Colon (tissue), 2 donors: ENCODE data around the gene MORN1.

Experiments used
- FAIRE-seq: peaks from 2 replicates; lab custom pipeline; 2012; peaks lifted over from hg19 to GRCh38; lab: Jason Lieb, UNC
- donor health status: control.
- donor health status: control.

The MORN1 gene

DNA sequence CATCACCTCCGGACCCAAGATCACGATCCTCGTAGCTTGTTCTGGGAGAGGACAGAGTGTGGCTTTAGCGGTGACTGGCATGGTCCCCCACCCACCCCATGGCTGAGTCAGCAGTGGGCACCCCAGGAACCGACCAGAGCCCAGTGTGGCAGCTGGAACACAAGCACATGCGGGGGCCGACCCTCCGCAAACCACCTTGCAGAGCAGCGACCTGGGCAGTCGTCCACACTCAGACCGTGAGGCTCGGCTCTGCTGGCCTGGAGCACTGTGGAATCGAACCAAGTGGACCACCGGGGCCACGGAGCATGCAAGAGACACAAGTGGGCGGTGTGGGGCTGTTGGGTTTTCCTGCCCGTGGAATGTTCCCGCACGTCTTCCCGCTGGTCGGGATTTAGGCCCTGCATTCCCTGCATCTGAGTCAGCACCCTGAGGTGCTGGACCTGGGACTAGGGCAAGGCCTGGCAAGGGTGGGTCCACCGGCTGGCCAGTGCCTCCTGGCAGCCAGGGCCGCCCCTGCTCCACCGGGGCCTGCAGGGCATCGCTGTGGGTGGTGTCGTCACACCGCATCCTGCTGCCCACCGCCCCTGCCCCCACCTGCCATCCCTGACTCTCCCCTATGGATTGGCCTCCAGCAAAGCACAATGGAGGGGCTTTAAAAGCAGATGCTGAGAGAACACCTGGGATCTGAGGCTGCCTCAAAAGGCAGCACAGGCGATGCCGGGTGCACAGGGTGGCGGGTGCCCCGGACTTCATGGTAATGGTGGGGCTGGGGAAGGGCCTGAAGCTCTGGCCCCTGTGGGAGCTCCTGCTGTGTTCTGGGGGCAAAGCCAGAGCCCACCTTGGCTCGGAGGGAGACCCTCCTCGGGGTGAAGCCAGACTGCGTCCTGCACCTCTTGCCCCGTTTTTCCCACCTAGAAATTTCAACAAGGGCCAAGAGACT is 18.5 kb downstream of the MORN1 start:
- no peak for FAIRE-seq

DNA sequence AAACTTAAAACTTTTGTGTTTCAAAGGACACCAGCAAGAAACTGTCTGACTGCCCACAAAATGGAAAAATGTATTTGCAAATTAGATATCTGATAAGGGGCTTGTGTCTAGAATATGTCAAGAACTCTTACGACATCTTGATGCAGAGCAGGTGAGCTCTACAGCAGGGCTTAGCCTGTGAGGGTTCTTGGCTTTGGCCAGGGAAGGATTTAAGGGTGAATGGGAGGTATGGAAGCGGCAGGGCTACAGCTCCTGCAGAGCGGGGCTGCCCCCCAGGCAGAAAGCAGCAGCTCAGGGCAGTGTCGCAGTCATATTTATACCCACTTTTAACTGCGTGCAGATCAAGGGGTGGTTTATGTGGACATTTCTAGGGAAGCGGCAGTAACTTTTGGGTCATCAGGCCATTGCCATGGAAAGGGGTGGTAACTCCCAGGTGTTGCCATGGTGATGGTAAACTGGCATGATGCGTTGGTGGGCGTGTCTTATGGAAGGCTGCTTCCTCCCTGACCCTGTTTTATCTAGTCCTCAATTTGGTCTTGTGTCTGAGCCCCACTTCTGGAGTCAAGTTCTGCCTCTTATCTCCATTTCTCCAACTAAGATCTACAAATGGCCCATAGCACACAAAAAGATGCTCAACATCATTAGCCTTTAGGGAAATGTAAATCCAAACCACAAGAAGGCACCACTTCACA is 23.2 kb downstream of the MORN1 start:
- no peak for FAIRE-seq

DNA sequence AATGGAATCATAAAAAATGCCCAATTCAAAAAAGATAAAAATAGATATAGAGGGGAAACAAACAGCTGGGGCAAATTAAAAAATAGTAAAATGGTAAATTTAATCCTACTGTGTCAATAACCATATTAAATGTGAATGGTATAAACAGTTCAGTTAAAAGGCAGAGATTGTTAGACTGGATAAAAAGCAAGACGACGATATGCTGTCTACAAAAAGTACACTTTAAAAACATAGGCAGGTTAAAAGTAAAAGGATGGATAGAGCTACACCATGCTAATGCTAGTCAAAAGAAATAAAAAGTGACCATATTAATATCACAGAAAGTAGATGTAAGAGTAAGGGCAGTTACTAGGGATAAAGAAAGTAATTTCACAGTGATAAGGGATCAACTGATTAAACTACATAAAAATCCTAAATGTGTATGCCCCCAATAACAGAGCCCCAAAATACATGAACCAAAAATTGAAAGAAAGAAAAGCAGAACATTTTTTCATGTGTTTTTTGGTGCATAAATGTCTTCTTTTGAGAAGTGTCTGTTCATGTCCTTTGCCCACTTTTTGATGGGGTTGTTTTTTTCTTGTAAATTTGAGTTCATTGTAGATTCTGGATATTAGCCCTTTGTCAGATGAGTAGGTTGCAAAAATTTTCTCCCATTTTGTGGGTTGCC is 27.4 kb downstream of the MORN1 start:
- no peak for FAIRE-seq

DNA sequence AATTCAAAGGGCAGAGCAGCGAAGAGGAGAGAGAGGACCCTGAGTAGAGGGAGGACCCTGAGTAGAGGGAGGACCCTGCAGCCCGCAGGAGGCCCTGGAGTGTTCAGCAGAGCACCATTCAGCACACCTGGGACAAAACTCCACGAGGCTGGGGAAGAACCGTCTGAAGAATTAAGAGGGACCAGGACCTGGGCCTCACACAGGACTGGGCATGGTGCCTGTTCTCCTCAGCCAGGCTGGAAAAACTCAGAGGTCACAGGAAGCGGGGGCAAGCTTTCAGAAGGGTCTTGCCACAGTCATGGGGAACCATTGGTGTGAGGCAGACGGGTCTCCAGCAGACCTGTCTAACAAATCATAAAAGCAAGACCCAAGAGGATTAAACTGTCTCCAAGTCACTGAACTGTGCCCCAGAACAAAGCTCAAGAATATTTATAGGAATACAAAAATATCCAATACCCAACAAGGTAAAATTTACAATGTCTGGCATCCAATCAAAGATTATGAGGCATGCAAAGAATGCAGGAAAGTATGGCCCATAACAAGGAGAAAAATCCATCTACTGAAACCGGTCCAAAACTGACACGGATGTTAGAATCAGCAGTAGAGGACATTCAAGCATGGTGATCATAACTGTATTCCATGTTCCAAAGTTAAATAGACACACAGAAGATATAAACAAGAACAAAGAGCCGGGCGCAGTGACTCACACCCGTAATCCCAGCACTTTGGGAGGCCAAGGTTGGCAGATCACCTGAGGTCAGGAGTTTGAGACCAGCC is 30.6 kb downstream of the MORN1 start:
- FAIRE-seq, result no peak

DNA sequence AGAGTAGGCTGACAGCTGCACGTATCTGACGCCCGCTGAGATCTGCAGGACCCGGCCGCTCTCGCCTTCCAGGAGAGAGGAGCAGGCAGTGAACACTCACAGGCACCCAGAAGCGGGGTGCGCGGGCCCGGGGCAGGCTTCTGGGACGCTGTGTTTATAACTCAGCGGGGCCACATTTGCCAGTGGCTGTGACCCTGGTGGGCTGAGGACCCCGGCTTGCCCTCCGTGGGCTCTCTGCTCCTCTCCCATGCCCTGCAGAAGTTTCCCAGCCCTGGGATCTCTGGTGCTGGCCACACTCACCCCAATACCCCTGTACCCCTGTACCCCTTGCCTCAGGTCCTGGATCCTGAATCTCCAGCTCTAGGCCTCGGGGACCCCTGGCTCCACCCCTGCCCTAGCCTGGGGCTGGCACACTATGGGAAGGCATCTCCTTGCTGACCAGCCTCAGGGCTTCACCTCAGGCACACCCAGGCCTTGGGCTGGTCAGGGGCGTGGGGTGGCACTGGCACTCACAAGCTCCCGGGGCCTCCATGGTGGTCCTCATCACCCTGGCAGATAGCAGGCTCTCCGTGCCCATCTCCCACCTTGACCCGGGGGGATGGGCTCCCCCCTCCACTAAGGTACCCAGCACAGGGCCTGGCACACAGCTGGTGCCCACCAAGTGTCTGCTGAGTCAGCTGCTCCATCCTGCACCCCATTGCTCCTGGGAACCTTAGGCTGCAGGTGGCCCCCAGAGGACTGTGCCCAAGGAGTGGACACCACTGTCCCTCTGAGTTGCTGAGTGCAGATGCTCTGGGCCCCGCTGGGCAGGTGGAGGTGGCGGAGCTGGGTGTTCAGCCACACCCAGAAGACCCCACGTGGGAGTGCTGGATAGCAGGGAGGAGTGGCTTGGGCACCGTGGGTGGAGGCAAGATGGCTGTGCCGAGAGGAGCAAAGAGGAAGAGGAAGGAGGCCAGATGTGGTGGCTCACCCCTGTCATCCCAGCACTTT is 32.4 kb downstream of the MORN1 start:
- FAIRE-seq, result no peak

DNA sequence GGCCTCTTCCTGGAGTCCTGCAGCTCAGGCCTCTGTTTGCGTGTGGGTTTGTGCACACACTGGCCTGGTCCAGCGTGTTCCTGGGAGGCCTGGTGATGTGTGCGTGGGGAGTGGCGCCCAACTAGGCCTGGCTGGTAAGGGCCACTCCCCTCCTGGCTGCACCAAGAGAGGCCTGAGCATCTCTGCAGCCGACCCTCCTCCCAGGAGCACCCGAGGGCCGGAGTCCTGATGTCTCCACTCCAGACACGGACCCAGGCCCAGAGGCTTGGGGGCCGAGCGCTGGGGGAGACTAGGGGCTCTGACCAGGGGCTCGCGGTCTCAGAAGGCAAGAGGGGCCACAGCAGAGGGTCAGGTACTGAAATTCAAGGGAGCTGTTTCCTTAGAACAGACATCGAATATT is 33.3 kb downstream of the MORN1 start:
- FAIRE-seq, result no peak

DNA sequence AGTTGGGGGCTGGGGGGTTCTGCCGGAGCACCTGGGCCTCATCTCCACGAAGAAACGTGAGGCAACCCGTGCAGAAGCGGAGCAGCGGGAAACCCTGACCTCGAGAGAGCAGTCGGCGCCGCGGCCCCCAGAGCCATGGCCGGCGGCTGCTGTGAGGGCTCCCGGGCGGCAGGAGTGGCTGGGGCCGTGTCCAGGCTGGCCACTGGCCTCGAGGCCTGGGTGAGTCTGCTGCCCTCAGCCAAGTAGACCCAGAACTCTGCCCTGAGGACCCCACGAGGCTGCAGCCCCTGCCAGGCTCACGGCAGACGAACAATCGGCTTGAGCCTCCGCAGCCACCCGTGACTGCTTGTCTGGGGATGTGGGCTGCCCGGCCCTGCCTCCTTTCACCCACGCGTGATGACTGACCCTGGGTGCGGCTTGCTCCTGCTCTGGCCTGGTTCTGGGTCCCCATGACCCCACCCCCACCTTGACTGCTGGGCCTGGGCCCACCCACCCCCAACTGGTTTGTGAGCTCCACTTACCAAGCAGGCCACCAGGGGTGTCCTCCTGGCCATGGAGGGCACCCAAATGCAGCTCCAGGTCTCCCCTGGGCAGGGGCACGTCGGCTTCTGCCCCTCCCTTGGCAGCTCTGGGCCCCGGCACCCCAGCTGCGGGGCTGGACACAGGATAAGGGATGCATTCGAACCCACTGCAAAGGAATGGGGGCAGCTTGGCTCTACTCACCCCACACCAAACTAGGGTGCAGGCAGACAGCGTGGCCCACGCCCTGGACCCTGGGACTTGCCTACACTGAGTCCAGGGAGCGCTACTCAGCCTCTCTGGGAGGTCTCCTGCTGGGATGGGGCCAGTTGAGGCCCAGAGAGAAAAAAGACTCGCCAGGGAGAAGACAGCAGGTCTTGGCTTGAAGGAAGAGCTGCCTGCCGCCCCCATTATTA is 34.2 kb downstream of the MORN1 start:
- FAIRE-seq, result no peak

DNA sequence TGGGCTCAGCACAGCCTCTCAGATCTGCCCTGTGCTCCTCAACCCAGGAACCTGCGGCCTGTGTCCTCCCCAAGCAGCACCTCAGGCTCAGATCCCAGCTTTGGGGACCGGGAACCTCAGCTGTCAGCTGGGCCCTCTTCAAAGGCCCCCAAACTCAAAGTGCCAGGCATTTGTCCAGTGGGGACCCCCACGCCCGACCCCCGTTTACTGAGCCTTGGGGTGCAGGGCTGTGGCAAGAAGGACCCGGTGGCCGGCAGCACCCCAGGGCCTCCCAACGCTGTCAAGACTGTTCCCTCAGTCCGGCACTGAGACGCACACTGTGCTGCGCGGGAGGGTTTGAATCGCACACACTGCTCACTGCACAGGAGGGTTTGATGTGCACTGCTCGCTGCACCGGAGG is 35.0 kb downstream of the MORN1 start:
- no peak for FAIRE-seq

DNA sequence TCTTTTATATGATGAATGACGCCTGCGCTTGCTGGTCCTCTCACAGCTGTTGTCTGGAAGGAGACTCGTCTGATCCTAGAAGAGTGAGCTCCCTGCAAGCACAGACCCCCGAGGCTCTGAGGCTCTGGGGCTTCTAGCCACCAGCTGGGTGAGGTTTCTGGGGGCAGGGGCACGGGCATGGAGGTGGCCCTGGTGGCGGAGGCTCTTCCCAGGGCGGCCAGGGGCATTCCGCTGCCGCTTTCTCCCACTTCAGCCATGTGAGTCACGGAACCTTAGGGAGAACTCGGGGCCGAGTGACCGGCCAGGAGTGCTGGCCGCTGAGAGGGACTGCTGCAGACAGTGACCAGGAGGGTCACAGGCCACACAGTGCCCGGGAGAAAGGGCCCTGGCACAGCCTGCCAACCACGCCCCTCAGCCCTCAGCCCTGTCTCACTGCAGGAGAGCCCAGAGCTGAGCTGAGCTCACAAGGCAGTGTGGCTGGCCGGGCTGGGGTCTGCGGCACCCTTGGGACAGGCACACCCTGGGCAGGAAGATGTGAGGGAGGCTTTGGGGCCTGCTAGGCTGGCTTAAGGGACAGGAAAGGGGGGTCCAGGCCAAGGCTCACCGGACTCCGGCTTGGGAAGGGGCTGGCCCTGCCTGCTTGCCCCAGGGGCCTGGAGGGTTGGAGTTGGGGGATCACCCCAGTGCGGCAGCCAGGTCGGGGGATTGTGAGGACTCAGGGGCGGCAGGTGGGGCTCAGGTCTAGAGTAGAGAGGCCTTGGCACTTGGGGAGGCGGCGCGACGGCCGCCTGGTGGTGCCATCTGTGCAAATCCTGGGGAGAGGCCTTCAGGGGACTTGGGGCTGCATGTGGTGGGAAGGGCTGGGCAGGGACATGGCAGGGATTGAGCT is 35.7 kb downstream of the MORN1 start:
- FAIRE-seq, result no peak

DNA sequence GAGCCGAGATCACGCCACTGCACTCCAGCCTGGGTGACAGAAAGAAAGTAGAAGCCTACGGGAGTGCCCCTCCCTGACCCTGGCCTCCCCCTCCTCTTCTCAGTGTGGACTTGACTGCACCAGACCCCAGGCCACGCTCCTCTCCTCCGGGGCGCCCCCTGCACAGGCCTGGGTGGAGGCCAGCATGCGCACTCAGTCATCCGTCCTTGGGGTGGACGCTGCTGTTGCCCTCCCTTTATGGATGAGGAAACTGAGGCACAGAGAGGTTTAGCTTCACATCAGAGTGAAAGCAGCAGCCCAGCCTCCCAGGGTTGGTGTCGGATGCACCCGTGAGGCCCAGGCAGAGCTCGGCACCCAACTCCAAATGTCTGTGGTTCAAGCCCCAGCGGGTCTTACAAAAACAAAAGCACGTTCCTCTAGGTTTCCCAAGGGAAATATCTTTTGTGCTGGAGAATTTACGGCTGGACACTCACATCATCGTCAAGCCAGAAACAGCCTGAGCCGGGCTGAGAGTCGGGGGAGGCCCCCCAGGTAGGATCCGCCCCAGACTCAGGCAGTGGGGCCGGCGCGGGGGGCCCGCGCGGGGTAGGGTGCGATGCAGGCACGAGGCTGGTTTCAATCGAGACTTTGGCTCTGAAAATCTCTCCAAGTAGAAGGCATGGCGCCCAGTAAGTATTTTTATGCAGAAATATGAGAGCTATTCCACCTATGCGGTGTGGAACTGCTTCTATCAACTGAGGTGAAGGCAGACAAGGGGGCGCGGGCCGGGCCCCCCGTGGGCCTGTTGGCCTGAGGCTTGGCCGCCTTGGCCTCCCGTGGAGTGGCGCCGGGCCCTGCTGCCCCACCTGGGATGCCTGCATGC is 36.6 kb downstream of the MORN1 start:
- FAIRE-seq, result no peak

DNA sequence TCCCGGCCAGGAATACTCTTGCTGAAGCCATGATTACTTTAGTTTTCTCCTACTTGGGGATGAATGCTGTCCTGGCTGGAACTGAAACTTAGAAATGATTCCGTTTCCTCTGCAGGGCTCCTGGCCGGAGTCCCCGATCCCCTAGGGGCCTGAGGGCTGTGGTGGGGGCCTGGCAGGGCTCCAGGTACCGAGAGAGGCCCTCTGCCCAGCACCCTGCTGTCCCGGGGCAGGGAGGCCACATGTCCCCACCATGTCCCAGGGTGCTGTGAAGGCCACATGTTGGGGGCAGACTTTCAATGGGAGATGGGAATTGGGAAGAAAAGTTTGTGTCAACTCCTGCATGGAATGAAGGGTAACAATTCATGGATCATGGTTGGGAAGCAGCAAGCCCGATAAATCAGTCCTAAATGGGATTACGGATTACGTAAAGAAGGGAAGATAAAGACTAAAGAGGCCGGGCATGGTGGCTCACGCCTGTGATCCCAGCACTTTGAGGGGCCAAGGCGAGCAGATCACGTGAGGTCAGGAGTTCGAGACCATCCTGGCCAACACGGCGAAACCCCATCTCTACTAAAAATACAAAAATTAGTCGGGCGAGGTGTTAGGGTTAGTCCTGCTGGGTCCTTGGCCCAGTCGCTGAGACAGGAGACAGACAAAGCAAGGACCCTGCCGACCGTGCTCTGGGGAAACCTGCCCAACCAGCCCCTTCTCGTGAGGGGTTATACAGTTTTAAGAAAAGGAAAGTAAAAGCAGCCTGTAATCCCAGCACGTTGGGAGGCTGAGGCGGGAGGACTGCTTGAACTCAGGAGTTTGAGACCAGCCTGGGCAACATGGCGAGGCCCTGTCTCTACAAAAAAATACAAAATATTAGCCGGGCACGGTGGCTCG is 37.6 kb downstream of the MORN1 start:
- no peak for FAIRE-seq

DNA sequence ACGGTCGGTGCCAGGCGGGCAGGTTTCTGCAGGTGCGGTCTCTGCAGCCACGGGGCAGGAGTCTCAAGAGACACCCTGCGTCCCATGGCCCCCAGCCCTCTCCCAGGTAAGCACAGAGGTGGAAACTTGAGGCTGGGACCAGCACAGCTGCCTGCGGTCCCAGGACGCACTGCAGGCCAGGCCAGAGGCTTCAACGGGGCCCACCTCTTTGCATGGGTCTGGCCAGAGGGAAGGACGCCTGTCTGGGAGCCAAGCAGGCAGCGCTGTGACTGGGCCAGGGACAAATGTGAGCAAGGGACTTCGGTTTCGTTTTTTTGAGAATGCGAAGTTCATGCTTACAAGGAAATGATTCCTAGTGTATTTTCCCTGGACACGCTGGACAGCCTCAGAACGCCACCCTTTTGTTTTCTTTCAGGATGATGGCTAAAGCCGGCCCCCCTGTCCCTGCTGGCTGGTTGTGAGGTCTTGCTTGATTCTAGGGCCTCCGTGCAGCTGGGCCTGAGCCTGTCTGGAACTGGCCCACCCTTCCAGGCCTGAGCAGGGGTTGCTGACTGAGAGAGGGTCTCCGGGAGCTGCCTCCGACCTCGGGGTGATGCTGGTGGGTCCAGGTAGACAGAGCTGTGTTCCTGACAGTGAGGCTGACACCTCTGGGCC is 38.3 kb downstream of the MORN1 start:
- no peak for FAIRE-seq

DNA sequence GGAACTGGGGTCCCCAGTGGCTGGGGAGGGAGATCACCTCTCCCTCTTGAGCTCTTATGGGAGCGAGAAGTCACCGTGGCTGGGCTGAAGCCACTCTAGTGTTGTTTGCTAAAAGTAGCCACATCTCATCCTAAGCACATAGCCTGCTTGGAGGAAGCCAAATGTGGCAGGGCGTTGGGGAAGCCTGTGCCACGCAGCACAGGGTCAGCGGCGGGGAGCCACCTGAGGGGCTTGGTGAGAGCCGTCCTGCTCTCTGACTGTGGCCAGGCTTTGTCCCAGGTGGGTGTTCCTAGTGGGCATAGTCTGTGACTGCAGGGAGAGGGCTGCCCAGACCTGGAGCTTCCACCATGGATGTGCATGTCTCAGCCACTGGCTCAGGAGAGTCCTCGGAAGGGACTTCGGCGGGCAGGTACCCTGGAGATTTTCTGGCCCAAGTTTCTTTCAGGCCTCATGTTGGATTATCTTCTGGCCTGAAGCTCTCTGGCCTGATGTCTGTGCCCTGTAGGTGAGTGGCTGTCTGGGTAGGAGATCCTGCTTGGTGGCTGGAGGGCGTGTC is 38.9 kb downstream of the MORN1 start:
- no peak for FAIRE-seq

DNA sequence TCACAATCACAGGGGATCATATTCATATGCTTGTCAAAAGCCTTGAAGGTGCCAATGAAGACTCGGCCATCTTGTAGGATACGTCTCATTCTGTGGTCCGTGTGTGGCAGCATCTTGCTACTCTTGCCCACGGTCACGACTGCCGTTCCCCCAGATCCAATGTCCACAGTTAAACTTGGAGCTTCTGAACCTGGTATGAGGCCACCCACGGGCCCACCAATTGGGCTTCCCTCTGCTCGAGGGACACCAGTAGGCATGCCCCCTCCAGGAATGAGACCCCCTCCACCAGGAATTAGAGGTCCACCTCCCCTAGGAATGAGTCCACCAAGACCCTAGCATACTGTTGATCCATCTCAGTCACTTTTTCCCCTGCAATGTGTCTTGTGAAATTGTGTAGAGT is 39.6 kb downstream of the MORN1 start:
- FAIRE-seq, result no peak

DNA sequence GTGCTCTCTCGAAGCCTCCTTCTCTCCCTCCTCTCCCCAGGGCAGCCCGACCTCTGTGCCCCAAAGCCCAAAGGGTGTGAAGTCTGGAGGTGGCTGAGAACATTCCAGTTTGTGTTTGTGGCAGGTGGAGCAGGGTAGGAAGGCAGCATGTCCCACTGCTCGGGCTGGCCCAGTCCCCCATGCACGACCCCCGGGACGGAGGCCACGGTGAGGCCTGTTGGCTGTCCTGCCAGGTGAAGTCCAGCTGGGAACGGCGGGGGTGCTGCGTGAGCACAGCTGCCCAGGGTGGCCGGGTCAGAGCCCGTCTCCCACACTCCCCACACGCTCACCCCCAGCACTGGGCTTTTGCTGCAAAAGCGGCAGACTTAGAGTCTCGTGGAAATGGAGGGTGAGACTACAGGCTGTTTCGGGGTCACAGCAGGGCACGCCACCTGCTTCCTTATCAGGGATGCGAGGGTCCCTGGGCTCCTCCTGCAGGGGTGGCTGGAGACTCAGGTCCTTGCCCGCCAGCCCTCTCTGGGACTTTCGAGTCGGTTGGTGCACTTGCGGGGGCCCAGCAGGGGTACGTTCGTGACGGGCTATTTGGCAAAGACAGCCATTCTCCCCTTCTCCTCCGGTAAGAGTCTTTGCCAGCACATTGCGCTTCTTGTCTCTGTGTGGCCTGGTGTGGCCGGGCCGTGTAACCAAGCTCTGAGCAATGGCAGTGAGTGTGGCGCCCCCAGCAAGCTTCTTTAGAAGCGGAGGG is 40.3 kb downstream of the MORN1 start:
- no peak for FAIRE-seq
